Keratinocyte (primary cell): Measurements from ENCODE around the gene CXCL14. TPM values are rescaled to one million over a fixed set of nuclear protein-coding genes. Genes with fewer than 3 reads are reported as not detected.
A peak's percentile ranks its signal among the peaks of the same experiment; 100 is the strongest.

Experiments
- DNase-seq: peaks from one replicate; pipeline ENCODE4 v3.0.0-alpha.2; 2011; ENCODE audit warnings: low read depth, missing footprints, low spot score
- FAIRE-seq: peaks from 2 replicates; lab custom pipeline; 2011; peaks lifted over from hg19 to GRCh38; lab: Jason Lieb, UNC
- H2AFZ ChIP-seq: 2 replicates; pipeline ENCODE4 v1.6.0; 2012; ENCODE audit warnings: low read length, control low read depth, inconsistent platforms; ENCODE audit not compliant: control insufficient read depth
- H3K27ac ChIP-seq: 2 replicates; pipeline ENCODE4 v1.5.1; 2011; ENCODE audit warnings: low read length; ENCODE audit not compliant: control insufficient read depth, insufficient read depth
- H3K27me3 ChIP-seq: 3 replicates; pipeline ENCODE4 v1.6.0; 2011; ENCODE audit warnings: low read length; ENCODE audit not compliant: control insufficient read depth, insufficient read depth; ENCODE audit errors: extremely low read depth
- H3K36me3 ChIP-seq, 2 experiments: 2 replicates in 1 of 2; 3 replicates in 1 of 2; pipeline ENCODE4 v1.5.1; 2011; ENCODE audit warnings: low read length in 2 of 2, mild to moderate bottlenecking in 1 of 2; ENCODE audit not compliant: control insufficient read depth in 2 of 2, insufficient read depth in 2 of 2; ENCODE audit errors: extremely low read depth in 1 of 2
- H3K4me1 ChIP-seq: 3 replicates; pipeline ENCODE4 v1.5.1; 2011; ENCODE audit warnings: low read length; ENCODE audit not compliant: control insufficient read depth, insufficient read depth; ENCODE audit errors: extremely low read depth
- H3K4me2 ChIP-seq: 3 replicates; pipeline ENCODE4 v1.6.0; 2011; ENCODE audit warnings: low read depth, low read length; ENCODE audit not compliant: control insufficient read depth, insufficient read depth; ENCODE audit errors: extremely low read depth
- H3K4me3 ChIP-seq, 3 experiments: fragments of 200-600 bp in 1 of 3; sonication (generic) in 1 of 3; 2 replicates in 2 of 3; 3 replicates in 1 of 3; pipeline ENCODE4 v1.5.1; 2011 to 2016; ENCODE audit warnings: low read length in 3 of 3, mild to moderate bottlenecking in 3 of 3, control low read depth in 2 of 3, inconsistent platforms in 1 of 3, low read depth in 1 of 3, mixed read lengths in 1 of 3, mixed run types in 1 of 3, moderate library complexity in 1 of 3; ENCODE audit not compliant: control insufficient read depth in 2 of 3, insufficient read depth in 2 of 3; ENCODE audit errors: extremely low read depth in 1 of 3
- H3K79me2 ChIP-seq: 2 replicates; pipeline ENCODE4 v1.6.0; 2012; ENCODE audit warnings: low read length; ENCODE audit not compliant: control insufficient read depth, insufficient read depth
- H3K9ac ChIP-seq: 3 replicates; pipeline ENCODE4 v1.6.0; 2011; ENCODE audit warnings: low read length; ENCODE audit not compliant: control insufficient read depth, insufficient read depth; ENCODE audit errors: extremely low read depth
- H3K9me1 ChIP-seq: 3 replicates; pipeline ENCODE4 v1.6.0; 2011; ENCODE audit warnings: low read length; ENCODE audit not compliant: control insufficient read depth, insufficient read depth; ENCODE audit errors: extremely low read depth
- H3K9me3 ChIP-seq: 2 replicates; pipeline ENCODE4 v1.5.1; 2012; ENCODE audit warnings: low read depth, low read length; ENCODE audit not compliant: control insufficient read depth
- H4K20me1 ChIP-seq: 3 replicates; pipeline ENCODE4 v1.6.0; 2011; ENCODE audit warnings: low read length; ENCODE audit not compliant: control insufficient read depth, insufficient read depth; ENCODE audit errors: extremely low read depth
- EZH2 ChIP-seq: IDR thresholded peaks from one replicate; pipeline ENCODE4 v1.6.1; 2012; ENCODE audit warnings: inconsistent platforms, mild to moderate bottlenecking, low read length, moderate library complexity
- dilution Hi-C: fragments of 300-500 bp; cut with MboI; formaldehyde crosslinking; loops from one replicate; pipeline ENCODE4 v1.7.0; 2020; ENCODE audit warnings: low sequenced_read_pairs; ENCODE audit not compliant: extremely low pct_ligation_motif_present
- polyA plus RNA-seq, 5 experiments: library from polyadenylated mRNA; depleted of rRNA in 3 of 5; stranded (reverse) in 3 of 5; stranded (forward) in 1 of 5; unstranded in 1 of 5; fragments of >200 nt; gene quantifications; 1 replicate in 1 of 5; 2 replicates in 3 of 5; 3 replicates in 1 of 5; pipeline versions ENCODE4 v1.2.1 to v1.2.3, GENCODE V29; 2011 to 2012; ENCODE audit warnings: missing spikeins in 2 of 5, low read depth in 1 of 5, low replicate concordance in 1 of 5
- TF ChIP-seq, protein P1 (sequence below), 3 experiments: IDR thresholded peaks in 1 of 3; conservative IDR thresholded peaks in 1 of 3; optimal IDR thresholded peaks in 1 of 3; 2 replicates in 2 of 3; 3 replicates in 1 of 3; pipeline versions ENCODE3 to v1.5.1; 2011; ENCODE audit warnings: low read length in 3 of 3, mild to moderate bottlenecking in 3 of 3, moderate library complexity in 2 of 3, control low read depth in 1 of 3, inconsistent platforms in 1 of 3; ENCODE audit not compliant: insufficient read depth in 2 of 3; ENCODE audit errors: extremely low read depth in 1 of 3

CXCL14 gene
- polyA plus RNA-seq, 1 donor (not counting 4 experiments of a cell fraction or from before 2014, with no cell fraction given), result 124 TPM

DNA sequence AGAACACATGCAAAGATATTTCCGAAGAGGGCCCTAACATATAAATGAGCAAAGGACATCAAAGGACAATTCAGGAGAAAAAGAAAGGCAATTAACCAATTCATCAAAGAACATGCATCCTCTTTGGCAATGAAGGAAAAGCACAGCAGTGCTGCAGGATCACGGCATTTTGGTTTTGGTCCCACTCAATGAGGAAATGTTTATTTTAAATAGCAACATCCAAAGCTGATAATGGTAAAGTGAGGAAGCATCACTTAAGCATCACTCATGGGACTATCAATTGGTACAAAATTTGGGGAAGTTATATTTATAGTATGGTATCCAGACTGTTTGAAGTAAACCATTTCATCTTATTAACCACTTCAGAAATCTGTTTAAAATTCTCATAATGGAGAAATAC lies 5.5 kb upstream of the CXCL14 start:
- Histone ChIP-seq H3K79me2 (no peaks in the 10 kb centered on the region), H4K20me1 (no peaks in the 10 kb centered on the region), H2AFZ (no peak overlapping the region), H3K4me1 (no peaks in the 10 kb centered on the region), H3K27me3 (peaks cover 25% of the 10 kb centered on the region), H3K4me3 (no peak overlapping the region), H3K9me3 (no peaks in the 10 kb centered on the region), H3K4me2 (no peak overlapping the region), H3K36me3 (no peaks in the 10 kb centered on the region), H3K9ac (no peak overlapping the region), H3K27ac (no peak overlapping the region), H3K9me1 (no peaks in the 10 kb centered on the region)
- TF ChIP-seq, protein P1, sequence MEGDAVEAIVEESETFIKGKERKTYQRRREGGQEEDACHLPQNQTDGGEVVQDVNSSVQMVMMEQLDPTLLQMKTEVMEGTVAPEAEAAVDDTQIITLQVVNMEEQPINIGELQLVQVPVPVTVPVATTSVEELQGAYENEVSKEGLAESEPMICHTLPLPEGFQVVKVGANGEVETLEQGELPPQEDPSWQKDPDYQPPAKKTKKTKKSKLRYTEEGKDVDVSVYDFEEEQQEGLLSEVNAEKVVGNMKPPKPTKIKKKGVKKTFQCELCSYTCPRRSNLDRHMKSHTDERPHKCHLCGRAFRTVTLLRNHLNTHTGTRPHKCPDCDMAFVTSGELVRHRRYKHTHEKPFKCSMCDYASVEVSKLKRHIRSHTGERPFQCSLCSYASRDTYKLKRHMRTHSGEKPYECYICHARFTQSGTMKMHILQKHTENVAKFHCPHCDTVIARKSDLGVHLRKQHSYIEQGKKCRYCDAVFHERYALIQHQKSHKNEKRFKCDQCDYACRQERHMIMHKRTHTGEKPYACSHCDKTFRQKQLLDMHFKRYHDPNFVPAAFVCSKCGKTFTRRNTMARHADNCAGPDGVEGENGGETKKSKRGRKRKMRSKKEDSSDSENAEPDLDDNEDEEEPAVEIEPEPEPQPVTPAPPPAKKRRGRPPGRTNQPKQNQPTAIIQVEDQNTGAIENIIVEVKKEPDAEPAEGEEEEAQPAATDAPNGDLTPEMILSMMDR (optimal IDR thresholded peaks at IDR 0.05 in 1 of 3, IDR thresholded peaks at IDR 0.05 in 1 of 3, conservative IDR thresholded peaks at IDR 0.05 in 1 of 3; ENCODE audit: extremely low read depth in 1 of 3, insufficient read depth in 2 of 3, low read length in 3 of 3), result no peak
- TF ChIP-seq EZH2, result no peak
- FAIRE-seq (no peak), DNase-seq (no peak)
- dilution Hi-C loops, result loop anchor here (25.0 kb wide), 1 partner anchor 153 kb away; no protein-coding TSS in a partner anchor

DNA sequence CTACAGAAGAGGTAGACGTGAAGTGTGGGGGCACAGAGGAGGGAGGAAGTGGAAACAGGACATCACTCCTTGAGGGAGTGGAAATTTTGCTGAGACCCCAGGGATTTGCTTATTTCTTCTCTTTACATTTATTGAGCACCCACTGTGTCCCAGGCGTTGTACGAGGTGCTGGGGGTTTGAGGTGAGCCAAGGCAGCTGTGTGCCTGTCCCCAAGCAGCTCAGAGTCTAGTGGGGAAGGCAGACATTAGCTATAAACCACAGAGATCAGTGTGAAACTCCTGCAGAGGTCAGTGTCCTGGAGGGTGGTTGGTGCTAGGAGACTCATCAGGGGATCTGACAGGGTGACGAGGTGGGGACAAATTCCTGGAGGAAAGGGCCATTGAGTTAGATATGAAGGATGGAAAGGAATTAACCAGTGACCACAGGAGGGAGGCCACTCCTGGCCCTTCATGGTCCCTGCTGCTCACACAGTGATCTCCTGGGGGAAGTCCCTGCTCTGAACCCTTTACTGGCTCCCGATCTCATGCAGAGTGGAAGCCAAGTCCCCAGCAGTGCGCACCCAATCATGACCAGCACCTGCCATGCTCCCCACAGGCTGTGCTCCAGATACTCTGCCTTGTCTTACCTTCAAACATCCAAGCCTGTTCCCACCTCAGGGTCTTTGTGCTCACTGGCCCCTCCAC lies 3.4 kb upstream of the CXCL14 start:
- TF ChIP-seq, protein P1 (optimal IDR thresholded peaks at IDR 0.05 in 1 of 3, IDR thresholded peaks at IDR 0.05 in 1 of 3, conservative IDR thresholded peaks at IDR 0.05 in 1 of 3; ENCODE audit: extremely low read depth in 1 of 3, insufficient read depth in 2 of 3, low read length in 3 of 3), result no peak
- peak; percentile 23 for TF ChIP-seq EZH2
- H3K9me3 ChIP-seq, result peaks cover 4% of the 10 kb centered on the region
- no peaks in the 10 kb centered on the region for H3K9me1 ChIP-seq
- H3K4me3 ChIP-seq, result no peak overlapping the region
- no peak for DNase-seq
- no peak for FAIRE-seq
- no peak overlapping the region for H3K9ac ChIP-seq
- H2AFZ ChIP-seq, result no peak overlapping the region
- H3K79me2 ChIP-seq, result no peaks in the 10 kb centered on the region
- no peaks in the 10 kb centered on the region for H3K36me3 ChIP-seq
- H3K27me3 ChIP-seq, result peaks cover 37% of the 10 kb centered on the region
- dilution Hi-C loops, result loop anchor here (25.0 kb wide), 1 partner anchor 155 kb away; no protein-coding TSS in a partner anchor
- H4K20me1 ChIP-seq, result no peaks in the 10 kb centered on the region
- peaks cover 10% of the 10 kb centered on the region for H3K4me1 ChIP-seq
- no peak overlapping the region for H3K4me2 ChIP-seq
- no peak overlapping the region for H3K27ac ChIP-seq
